Stimulated activated CD8-positive, alpha-beta memory T cell treated with anti-CD3 and anti-CD28 coated beads, Interleukin-12 subunit alpha, Interleukin-12 subunit beta, amount 100 ng/mL, for 24 hours (primary cell): ENCODE data around the gene CHCHD6.
A peak's percentile ranks its signal among the peaks of the same experiment; 100 is the strongest.

ENCODE experiments used
- DNase-seq: peaks from one replicate; pipeline ENCODE4 v3.0.0-alpha.2; 2020; ENCODE audit errors: extremely low read depth

CHCHD6 gene

DNA sequence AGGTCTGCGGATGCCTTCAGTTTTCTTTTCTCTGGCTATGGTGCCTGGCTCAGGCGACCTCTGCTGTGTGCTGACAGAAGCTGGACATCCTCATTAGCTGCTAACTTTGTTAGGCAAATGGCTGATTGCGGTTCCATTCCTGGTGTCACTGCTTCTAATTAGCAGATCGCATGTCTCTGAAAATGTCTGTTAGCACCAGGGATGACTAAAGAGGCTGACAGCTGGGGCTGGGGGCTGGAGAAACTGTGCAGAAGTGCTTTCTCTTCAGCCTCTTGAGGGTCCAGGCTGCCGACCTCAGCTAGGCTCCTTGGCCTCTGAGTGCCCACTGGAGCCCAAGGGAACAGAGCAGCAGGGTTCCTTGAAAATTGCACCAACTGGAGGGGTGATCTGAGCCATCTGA lies 39.3 kb downstream of the CHCHD6 start:
- DNase-seq: no peak

DNA sequence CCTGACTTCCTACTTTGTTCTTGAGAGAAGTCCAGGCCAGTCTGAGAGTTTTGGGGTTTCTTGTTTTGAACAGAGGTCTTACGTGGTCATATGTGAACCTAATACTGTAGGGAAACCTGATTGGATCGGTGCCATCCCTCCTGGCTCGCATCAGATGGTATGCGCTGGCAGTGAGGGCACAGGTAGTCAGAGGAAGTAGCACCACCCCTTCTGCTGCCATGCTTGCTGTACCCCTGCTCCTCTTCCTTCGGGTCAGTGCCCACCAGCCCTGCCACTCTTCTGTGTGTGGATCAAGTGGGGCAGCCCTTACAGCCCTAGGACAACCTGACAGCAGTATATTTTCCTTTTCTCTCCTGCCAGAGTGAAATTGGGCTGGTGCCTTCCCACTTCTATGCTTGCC lies 39.7 kb downstream of the CHCHD6 start:
- no peak for DNase-seq

DNA sequence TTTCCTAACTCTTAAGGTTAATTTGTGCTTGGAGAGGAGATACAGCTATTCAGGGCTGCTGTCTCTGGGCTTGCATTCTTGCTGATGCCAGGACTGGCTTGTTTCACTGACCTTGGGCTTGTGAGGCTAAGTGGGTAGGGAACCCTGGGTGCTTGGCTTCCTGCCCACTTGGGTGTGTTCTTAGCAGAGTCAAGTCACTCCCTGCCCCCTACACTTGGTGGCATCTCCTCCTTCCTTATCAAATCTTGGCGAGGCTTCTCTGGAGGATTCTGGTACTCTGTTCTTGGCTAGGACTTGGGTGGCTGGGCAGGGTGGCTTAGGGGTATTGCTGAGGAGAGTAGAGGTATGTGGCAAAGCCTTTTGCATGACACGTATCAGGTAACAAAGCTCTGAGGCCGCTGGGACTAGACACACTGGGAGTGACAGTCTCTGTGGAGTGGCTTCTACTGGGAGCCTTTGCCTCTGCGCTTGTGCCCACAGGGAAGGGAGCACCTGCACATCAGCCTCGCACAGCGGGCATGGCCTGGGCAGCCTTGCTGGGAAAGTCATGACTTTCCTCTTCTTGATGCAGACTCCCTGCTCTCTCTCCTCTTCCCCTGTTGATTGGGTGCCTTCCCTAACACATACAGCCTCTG lies 41.8 kb downstream of the CHCHD6 start:
- DNase-seq: no peak

DNA sequence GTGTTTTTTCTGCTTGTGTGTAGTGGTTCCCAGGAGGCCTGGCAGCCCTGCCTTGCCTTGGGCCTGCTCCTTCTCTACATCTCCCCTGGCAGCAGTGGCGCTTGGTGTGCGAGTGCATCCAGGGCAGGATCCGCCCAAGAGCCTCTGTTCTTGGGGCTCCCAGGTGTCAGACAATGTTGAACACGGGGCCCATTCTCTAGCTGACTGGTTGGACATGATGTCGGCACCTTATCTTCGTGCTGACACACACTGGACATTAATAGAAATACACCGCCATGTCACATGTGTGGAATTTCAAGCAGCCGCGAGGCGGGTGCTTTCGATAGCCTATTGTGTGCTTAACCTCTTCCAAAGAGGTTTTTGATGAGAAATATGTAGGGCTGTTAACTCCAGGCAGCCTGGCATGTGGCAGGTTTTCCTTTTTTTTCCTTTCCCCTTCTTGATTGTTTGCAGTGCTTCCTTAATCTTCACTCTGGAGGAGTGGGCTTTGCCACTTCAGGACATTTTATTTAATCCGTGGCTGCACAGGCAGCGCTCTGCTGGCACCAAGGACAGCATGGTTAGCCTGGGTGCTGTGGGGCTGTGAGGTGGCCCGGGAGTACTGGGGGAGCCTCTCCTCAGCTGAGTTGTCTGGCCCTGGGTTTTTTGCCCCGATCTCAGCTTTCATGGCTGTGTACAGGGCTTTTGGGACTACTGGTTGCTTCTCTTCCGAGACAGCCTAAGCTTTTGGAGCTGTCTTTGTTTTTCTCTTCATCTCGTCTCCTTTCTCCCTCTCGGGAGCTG lies 42.5 kb downstream of the CHCHD6 start:
- DNase-seq: no peak

DNA sequence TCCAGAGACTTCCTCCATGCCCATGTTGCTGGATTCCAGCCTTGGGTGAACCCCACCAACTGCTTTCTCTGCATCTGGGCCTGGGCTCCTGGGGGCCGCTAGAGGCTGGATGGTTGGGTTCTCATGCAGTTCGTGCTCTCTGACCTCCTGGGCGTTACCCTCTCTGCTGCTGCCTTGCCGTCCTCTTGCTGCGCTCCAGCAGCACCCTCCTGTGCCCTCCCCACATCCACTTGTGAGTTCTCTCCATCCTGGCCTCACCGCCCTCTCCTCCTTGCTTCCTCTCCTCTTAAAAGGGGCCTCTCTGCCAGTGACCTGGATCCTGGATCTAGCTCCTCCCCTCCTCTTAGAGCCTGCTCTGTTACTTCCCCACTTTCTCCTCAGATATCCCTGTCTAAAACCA lies 43.7 kb downstream of the CHCHD6 start:
- no peak for DNase-seq

DNA sequence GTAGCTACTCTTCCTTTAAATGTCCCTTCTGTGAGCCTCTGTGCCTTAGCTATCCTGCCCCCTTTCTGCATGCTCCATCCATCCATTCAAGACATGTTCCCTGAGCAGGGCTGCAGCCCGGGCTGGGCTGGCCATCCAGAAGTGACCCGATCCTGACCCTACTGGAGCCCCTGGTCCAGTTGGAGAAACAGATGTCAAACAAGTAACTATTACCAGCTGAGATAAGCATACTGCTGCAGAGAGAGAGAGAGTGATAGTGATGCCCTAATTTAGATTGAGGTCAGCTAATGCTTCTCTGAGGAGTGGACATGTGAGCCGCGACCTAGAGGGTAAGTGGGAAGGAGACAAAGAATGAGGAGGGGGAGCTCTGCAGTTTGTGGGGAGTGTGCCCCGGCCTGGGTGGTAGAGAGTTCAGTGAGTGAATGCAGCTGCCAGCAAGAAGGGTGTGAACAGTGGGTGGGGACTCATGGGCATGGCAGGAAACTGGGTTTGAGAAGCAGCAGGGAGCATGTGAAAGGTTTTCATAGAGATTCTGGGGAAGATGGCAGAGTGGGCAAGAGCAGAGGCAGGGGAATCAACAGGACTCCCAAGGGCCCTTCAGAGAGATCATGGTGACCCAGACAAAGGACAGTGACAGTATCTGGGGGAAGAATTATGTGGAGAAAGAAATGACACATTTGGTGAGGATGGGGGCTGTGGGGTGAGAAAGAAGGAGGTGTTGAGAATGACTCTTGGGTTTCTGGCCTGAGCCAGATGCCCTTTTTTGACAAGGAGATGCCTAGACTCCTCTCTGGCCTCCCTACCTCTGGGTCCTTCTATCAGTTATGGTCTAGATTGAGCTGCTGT lies 44.9 kb downstream of the CHCHD6 start:
- DNase-seq: no peak

GRCh38 chr3:126749547-126749875 lies 45.5 kb downstream of the CHCHD6 start:
- DNase-seq: no peak

- no peak for DNase-seq
Observed at GRCh38 chr3:126749931-126750755, 46.1 kb downstream of the CHCHD6 start.

- DNase-seq: no peak
Observed at GRCh38 chr3:126750756-126751121, 46.7 kb downstream of the CHCHD6 start.

DNA sequence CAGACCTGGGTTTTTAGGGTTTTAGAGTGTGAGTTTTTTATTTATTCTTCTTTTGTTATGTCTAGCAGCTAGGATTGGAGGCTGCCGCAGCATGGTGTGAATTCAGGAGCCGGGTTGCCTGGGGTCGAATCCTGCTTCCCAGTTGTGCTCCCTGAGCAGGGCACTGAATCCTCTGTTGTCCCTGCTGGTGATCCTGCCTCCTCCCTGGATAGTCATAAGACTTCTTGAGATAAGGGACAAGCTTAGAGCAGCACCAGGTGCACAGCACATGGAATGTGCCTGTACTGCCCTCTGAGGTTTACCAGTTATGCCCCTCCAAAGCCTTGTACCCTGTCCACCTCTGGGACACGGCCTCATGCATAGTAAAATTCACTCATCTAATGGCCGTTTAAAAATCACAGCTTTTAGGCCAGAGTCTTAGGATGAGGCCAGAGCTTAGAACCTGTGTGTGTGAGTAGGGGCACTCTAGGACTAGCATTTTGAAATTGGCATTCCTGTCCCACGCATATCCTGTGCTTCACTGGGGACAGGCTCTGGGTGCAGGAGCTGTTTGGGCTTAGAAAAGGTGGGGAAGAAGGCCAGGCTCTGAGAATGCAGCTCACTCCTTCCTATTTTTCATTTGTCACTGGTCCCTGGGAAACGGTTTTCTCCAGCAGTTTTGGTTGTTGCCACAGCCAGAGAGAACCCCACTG lies 47.7 kb downstream of the CHCHD6 start:
- DNase-seq: no peak

DNA sequence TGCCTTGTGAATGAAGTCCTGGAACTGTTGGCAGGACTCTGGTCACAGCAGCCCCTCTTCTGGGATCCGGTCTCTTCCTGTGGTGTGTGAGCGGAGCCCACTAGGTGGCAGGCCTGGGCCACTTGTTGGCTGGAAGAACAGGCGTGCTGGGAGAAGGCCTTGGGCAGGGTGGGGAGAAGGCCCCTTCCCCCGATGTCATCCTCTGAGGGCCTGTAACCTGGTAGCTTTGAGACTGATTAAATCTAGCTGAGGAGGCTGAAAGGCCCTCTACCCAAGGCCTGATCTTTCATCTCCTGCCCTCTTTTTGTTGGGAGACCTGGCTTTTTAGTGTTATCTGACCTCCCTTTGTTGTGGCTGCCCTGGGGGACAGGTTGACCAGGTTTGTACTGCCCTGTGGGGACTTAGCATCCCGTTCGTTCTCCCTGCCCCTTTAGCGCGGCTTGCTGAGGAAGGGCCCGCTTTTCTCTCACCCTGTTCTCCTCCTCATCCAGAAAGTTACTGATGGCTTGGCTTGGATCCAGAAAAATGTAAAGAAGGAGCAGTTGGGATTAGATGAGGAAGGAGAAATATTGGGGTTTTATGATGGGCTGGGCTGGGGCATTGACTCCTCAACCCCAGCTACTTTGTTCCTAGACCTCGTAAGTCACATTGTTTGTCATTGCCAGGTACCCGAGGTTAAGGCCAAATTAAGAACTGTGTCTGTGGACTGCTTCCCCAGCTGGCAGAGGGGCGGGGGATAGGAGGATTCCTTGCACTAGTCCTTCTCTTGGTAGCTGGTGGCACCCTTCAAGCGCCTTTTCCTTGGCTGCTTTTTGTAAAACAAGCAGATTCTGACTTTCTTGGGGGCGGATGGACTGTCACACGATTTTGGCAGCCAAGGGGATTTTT lies 48.5 kb downstream of the CHCHD6 start:
- DNase-seq: peak; percentile 3

DNA sequence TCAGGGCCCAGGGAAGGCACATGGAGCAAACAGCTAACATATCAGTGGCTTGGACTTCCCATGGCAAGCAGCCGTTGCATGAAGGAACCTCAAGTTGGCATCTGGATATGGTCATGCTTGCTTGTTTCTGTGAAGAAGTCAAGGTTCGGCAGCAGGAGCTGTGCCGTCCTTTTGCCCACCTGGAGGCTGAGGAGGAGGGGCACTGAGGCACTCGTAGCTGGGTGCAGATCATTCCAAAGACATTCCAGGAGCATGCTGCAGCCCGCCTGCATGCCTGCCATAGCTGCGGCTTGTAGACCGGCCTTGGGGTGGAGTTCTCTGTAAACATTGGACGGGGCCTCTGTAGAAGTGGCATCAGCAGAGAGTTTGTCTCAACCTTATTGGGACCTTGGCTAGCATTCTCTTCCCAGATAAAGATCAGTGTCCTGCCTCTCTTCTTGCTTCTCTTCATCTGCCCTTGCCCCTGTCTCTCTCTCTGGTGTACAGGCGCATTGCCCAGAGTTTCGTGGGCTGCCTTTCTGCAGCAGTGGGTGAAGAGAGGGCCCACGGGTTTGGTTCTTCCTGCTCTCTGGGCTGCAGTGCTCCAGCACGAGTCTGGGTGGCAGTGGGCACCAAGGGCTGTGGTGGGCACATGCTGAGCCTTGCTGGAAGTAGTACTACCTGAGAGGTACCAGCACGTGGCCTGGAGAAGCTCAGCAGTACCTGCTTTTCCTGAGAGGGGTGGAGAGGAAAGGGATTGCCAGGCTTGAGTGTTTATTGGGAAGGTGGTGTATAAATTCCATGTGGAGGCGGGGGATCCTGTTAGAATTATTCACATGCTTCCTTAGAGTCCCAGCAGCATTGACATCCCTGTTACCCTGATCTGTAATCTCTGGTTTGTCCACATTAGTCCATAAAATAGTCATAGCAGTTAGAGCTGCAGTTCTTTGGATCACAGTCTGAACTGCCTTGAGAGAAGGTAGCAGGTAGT lies 49.4 kb downstream of the CHCHD6 start:
- DNase-seq: no peak

- no peak for DNase-seq
Observed at GRCh38 chr3:126755866-126756265, 51.8 kb downstream of the CHCHD6 start.

DNA sequence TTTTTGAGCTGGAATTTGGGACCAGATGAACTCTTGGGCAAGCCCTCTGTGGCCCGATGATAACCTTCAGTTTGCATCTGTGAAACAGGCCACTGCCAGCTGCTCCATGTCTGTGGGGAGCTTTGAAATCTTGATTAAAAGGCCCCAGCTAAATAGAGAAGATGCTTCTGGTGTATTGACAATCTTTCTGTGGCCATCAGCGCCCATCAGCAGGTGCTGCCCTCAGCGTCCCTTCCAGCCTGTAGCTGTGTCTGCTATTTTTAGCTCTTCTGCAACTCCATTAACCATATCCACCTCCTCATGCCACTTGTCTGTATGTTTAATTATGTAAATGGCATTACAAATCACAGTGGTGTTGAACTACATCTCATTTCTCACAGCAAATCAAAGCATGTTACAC lies 54.0 kb downstream of the CHCHD6 start:
- no peak for DNase-seq

DNA sequence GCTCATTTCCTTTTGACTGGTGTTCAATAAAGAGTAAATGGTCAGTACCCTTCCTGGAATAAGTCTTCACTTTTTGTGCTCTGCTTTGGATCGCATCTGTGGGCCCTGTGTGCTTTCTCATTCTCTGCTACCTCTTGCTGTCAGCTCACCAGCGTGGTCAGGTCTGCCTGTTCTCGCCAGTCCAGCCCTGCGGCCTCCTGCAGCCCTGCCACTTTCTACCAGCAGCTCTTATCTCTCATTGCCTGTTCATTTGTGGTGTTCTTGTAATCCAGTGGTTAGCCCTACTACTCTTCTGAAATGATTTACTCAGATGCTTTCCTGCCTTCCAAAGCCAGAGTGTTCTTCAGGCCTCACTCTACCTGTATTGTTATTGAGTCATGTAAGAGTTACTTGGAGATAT lies 54.8 kb downstream of the CHCHD6 start:
- no peak for DNase-seq

DNA sequence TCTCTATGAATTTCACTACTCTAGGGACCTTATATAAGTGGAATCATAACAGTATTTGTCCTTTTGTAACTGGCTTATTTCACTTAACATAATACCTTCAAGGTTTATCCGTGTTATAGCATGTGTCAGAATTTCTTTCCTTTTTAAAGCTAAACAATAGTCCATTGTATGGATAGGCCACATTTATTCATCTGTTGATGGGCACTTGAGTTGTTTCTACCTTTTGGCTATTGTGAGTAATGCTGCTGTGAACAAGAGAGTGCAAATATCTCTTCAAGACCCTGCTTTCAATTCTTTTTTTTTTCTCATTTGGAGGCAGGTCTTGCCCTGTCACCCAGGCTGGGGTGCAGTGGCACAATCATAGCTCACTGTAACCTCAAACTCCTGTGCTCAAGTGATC lies 56.5 kb downstream of the CHCHD6 start:
- no peak for DNase-seq

- DNase-seq: no peak
Observed at GRCh38 chr3:126763035-126763434, 59.0 kb downstream of the CHCHD6 start.

- DNase-seq: no peak
Observed at GRCh38 chr3:126765187-126766069, 61.4 kb downstream of the CHCHD6 start.
